Measurements from ENCODE around the gene MTMR11. TPM values are rescaled to one million over a fixed set of nuclear protein-coding genes. Genes with fewer than 3 reads are reported as not detected.

Gene MTMR11
- total RNA-seq, 1 donor from 2014 or later, result 14.1 TPM

DNA sequence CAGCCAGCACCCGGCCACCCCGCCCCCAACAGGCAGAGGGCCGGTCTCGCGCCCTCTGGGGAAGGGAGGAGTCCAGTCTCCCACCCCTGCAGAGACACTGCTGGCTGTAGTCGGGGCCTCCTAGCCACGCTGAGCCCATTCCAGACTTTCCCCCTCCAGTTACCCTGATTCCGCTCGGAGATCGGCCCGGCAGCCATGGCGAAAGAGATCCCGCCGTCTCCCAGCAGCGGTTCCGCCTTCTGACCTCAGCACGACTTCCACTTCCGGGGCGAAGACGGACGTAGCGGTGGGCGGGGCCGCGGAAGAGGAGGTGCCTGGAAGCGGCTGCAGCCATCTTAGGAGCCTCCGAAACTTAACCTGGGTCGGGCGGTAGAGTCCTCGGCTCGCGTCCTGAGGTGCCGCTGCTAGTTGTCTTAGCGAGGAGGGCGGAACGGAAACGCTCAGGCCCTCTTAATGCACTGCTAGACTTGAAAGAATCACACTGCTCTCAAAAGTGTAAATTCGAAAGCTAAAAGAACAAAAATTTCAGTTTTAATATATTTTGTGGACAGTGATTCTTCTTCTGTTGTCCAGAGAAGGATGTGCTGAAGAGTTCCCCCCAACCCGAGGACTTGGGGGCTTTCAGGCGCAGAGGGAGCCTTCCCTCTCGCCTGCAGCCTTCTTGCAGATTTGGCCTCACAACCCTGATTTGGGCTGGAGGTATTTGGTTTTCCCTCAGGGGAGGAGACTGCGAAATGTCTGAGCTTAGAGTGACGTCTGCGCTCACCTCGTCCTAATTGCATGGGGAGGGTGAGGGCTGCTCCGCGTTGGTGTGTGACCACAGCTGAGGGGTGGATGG lies 8.9 kb downstream of the MTMR11 start, which contains the start of gene SF3B4:
Gene SF3B4, minus strand, starts transcription at position 241 of the 838 bp plus-strand sequence. Its CDS starts 44 bp downstream, at position 197.
- no peak for TF ChIP-seq CTCF (IDR thresholded peaks at IDR 0.05; ENCODE audit: insufficient read depth, low read length, poor library complexity, severe bottlenecking)
- Histone ChIP-seq H3K27me3 (ENCODE audit: control insufficient read depth, insufficient read depth, low read length) (no peaks in the 10 kb centered on the region), H3K36me3 (ENCODE audit: control insufficient read depth, insufficient read depth, low read length) (no peaks in the 10 kb centered on the region), H3K4me3 (ENCODE audit: low read depth, low read length) (peak within 1 kb of the TSS; percentile 88)
- peak; percentile 77 for DNase-seq (ENCODE audit: low read depth)

DNA sequence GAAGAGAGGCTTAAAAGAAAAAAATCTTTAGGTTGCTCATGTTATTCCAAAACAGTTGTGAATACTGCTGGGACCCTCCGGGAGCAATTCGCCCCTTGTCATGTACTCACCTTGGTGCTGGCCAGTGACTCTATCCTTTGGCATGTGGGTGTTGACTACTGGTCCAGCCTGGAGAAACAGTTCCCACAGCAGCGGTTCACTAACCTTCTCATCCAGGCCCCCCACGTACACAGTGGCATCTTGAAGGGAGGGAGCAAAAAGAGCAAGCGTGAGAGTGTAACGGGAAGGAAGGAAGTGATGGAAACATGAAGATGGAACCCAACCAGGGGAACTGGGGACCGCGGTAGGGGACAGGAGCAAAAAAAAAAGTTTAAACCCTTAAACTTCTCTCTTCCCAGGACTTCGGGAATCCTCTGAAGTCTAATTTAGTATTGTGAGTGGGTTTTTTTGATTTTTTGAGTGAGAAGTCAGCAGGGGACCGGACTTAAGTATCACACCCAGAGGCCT lies 9.6 kb downstream of the MTMR11 start:
- no peaks in the 10 kb centered on the region for H3K27me3 ChIP-seq (ENCODE audit: control insufficient read depth, insufficient read depth, low read length)
- TF ChIP-seq CTCF (IDR thresholded peaks at IDR 0.05; ENCODE audit: insufficient read depth, low read length, poor library complexity, severe bottlenecking), result no peak
- DNase-seq (ENCODE audit: low read depth), result no peak
- H3K36me3 ChIP-seq (ENCODE audit: control insufficient read depth, insufficient read depth, low read length), result no peaks in the 10 kb centered on the region
- peak overlapping the region; percentile 88 for H3K4me3 ChIP-seq (ENCODE audit: low read depth, low read length)

GRCh38 chr1:149926296-149926695 lies 10.4 kb downstream of the MTMR11 start:
- TF ChIP-seq CTCF (IDR thresholded peaks at IDR 0.05; ENCODE audit: insufficient read depth, low read length, poor library complexity, severe bottlenecking), result no peak
- Histone ChIP-seq H3K27me3 (ENCODE audit: control insufficient read depth, insufficient read depth, low read length) (no peaks in the 10 kb centered on the region), H3K36me3 (ENCODE audit: control insufficient read depth, insufficient read depth, low read length) (no peaks in the 10 kb centered on the region), H3K4me3 (ENCODE audit: low read depth, low read length) (no peak overlapping the region)
- DNase-seq (ENCODE audit: low read depth), result no peak

DNA sequence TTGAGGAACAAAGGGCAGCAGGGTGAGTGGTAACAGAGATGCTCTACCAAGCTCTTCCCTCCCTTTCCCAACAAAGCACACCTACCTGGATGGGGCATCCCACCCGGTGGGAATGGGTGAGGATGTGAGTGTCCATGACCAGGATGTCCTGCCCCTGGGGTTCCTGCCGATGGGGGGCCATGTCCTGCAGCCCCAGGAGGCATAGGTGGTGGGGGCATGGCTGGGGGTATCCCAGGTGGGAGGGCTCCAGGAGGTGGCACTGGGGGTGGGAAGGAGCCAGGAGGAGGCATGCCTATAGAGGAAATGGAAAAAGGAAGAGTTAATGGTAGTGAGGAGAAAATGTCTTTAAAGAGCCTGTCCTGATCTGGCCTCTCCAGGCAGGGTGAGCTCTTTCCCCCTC lies 10.9 kb downstream of the MTMR11 start:
- H3K36me3 ChIP-seq (ENCODE audit: control insufficient read depth, insufficient read depth, low read length), result no peaks in the 10 kb centered on the region
- no peak overlapping the region for H3K4me3 ChIP-seq (ENCODE audit: low read depth, low read length)
- TF ChIP-seq CTCF (IDR thresholded peaks at IDR 0.05; ENCODE audit: insufficient read depth, low read length, poor library complexity, severe bottlenecking), result no peak
- H3K27me3 ChIP-seq (ENCODE audit: control insufficient read depth, insufficient read depth, low read length), result no peaks in the 10 kb centered on the region
- no peak for DNase-seq (ENCODE audit: low read depth)

- no peaks in the 10 kb centered on the region for H3K36me3 ChIP-seq (ENCODE audit: control insufficient read depth, insufficient read depth, low read length)
- no peaks in the 10 kb centered on the region for H3K27me3 ChIP-seq (ENCODE audit: control insufficient read depth, insufficient read depth, low read length)
- H3K4me3 ChIP-seq (ENCODE audit: low read depth, low read length), result no peak overlapping the region
- no peak for TF ChIP-seq CTCF (IDR thresholded peaks at IDR 0.05; ENCODE audit: insufficient read depth, low read length, poor library complexity, severe bottlenecking)
- no peak for DNase-seq (ENCODE audit: low read depth)
These were observed 11.3 kb downstream of the MTMR11 start for GRCh38 chr1:149925345-149925744.
